Femur (tissue), 1 donor: ENCODE measurements around the gene BMP8B.
"Not testable (repeated sequence)": the region's sequence is repeated elsewhere in the genome, so short reads cannot be mapped to it uniquely, and the experiment has no call there.

ENCODE experiments used
- DNase-seq: peaks from one replicate; pipeline ENCODE4 v3.0.0-alpha.2; 2017

The BMP8B gene

GRCh38 chr1:39812913-39813312, 24.2 kb upstream of the BMP8B start:
- no peak for DNase-seq

- DNase-seq, result no peak
Measured at GRCh38 chr1:39808784-39809517, 20.3 kb upstream of the BMP8B start.

- DNase-seq, result no peak
Measured at GRCh38 chr1:39805385-39805784, 16.7 kb upstream of the BMP8B start.

GRCh38 chr1:39802496-39803260, 14.0 kb upstream of the BMP8B start:
- no peak for DNase-seq

- no peak for DNase-seq
Measured at GRCh38 chr1:39800471-39800835, 11.8 kb upstream of the BMP8B start.

- peak; percentile 61 for DNase-seq
Measured at GRCh38 chr1:39799770-39800470, 11.3 kb upstream of the BMP8B start.

GRCh38 chr1:39798859-39799769, 10.4 kb upstream of the BMP8B start:
- DNase-seq, result peak; percentile 81

GRCh38 chr1:39795651-39796050, 7.0 kb upstream of the BMP8B start:
- DNase-seq, result no peak

- no peak for DNase-seq
Measured at GRCh38 chr1:39791838-39792237, 3.2 kb upstream of the BMP8B start.

GRCh38 chr1:39789571-39790110, 976 bp upstream of the BMP8B start:
- no peak for DNase-seq

- no peak for DNase-seq
Measured at GRCh38 chr1:39788426-39788757, 273 bp downstream of the BMP8B start.

- not testable (repeated sequence) for DNase-seq
Measured at GRCh38 chr1:39787964-39788363, 701 bp downstream of the BMP8B start.

- no peak for DNase-seq
Measured at GRCh38 chr1:39787468-39787867, 1.2 kb downstream of the BMP8B start.

- not testable (repeated sequence) for DNase-seq
Measured at GRCh38 chr1:39787108-39787375, 1.6 kb downstream of the BMP8B start.

- DNase-seq, result not testable (repeated sequence)
Measured at GRCh38 chr1:39786303-39787107, 2.2 kb downstream of the BMP8B start.

GRCh38 chr1:39782685-39783084, 6.0 kb downstream of the BMP8B start:
- DNase-seq, result not testable (repeated sequence)

GRCh38 chr1:39782103-39782502, 6.6 kb downstream of the BMP8B start:
- DNase-seq, result no peak

- no peak for DNase-seq
Measured at GRCh38 chr1:39781349-39781715, 7.3 kb downstream of the BMP8B start.

- DNase-seq, result no peak
Measured at GRCh38 chr1:39779821-39780220, 8.8 kb downstream of the BMP8B start.

- DNase-seq, result no peak
Measured at GRCh38 chr1:39779137-39779536, 9.5 kb downstream of the BMP8B start.

- not testable (repeated sequence) for DNase-seq
Measured at GRCh38 chr1:39778463-39779099, 10.1 kb downstream of the BMP8B start.
